Liver (tissue), 9 donors: ENCODE data around the gene KCNT1. TPM values are rescaled to one million over a fixed set of nuclear protein-coding genes. Genes with fewer than 3 reads are reported as not detected.

Experiments
- DNase-seq: peaks from one replicate; pipeline ENCODE4 v3.0.0-alpha.2; 2017; ENCODE audit warnings: low spot score
- H3K27ac ChIP-seq, 2 donors: one replicate each; pipeline ENCODE4 v1.7.0; 2013; ENCODE audit warnings: inconsistent platforms in 2 of 2, low read length in 2 of 2, control low read depth in 1 of 2, low read depth in 1 of 2, mild to moderate bottlenecking in 1 of 2
- H3K27me3 ChIP-seq, 4 donors: one replicate each; pipeline versions ENCODE4 v1.6.1 to v1.7.0; 2013; ENCODE audit warnings: low read length in 3 of 4, inconsistent platforms in 1 of 4, mild to moderate bottlenecking in 1 of 4, moderate library complexity in 1 of 4; ENCODE audit not compliant: control insufficient read depth in 4 of 4, insufficient read depth in 4 of 4
- H3K36me3 ChIP-seq, 4 donors: one replicate each; pipeline versions ENCODE4 v1.6.1 to v1.7.0; 2013; ENCODE audit warnings: low read length in 3 of 4, mild to moderate bottlenecking in 3 of 4, low read depth in 1 of 4, moderate library complexity in 1 of 4; ENCODE audit not compliant: control insufficient read depth in 4 of 4, insufficient read depth in 3 of 4
- H3K4me1 ChIP-seq, 4 donors: one replicate each; pipeline versions ENCODE4 v1.6.1 to v1.7.0; 2013; ENCODE audit warnings: low read length in 3 of 4, mild to moderate bottlenecking in 3 of 4, moderate library complexity in 1 of 4; ENCODE audit not compliant: control insufficient read depth in 4 of 4, insufficient read depth in 4 of 4
- H3K4me3 ChIP-seq, 3 donors: one replicate each; pipeline versions ENCODE4 v1.6.1 to v1.7.0; 2013; ENCODE audit warnings: low read length in 3 of 3, control low read depth in 1 of 3, low read depth in 1 of 3, mild to moderate bottlenecking in 1 of 3
- H3K9ac ChIP-seq, 2 donors: one replicate each; pipeline ENCODE4 v1.7.0; 2013; ENCODE audit warnings: low read length in 2 of 2, mild to moderate bottlenecking in 2 of 2, moderate library complexity in 2 of 2, control low read depth in 1 of 2, low read depth in 1 of 2
- H3K9me3 ChIP-seq, 4 donors: one replicate each; pipeline versions ENCODE4 v1.6.1 to v1.7.0; 2013; ENCODE audit warnings: low read length in 3 of 4; ENCODE audit not compliant: control insufficient read depth in 4 of 4
- ATF3 ChIP-seq: IDR thresholded peaks from 2 replicates; pipeline ENCODE4 v1.6.1; 2016; ENCODE audit warnings: antibody characterized with exemption
- CTCF ChIP-seq: fragments of 150-350 bp; IDR thresholded peaks from 2 replicates; pipeline ENCODE4 v1.5.1; 2017; ENCODE audit warnings: improper control_type of control experiment, low read depth, low read length; ENCODE audit not compliant: missing input control
- EGR1 ChIP-seq, 2 donors: IDR thresholded peaks; 2 replicates each; pipeline ENCODE4 v1.6.1; 2016 to 2018; ENCODE audit warnings: antibody characterized with exemption in 2 of 2, low read depth in 2 of 2
- FOXA1 ChIP-seq: IDR thresholded peaks from 2 replicates; pipeline ENCODE4 v1.6.1; 2016; ENCODE audit warnings: antibody characterized with exemption
- FOXA2 ChIP-seq: IDR thresholded peaks from 2 replicates; pipeline ENCODE4 v1.6.1; 2016; ENCODE audit warnings: antibody characterized with exemption
- HNF4A ChIP-seq, 2 donors: conservative IDR thresholded peaks; 2 replicates each; pipeline ENCODE4 v1.6.1; 2016; ENCODE audit warnings: antibody characterized with exemption in 2 of 2, mild to moderate bottlenecking in 2 of 2
- HNF4G ChIP-seq: IDR thresholded peaks from 2 replicates; pipeline ENCODE4 v1.6.1; 2016; ENCODE audit warnings: antibody characterized with exemption
- JUND ChIP-seq, 2 donors: IDR thresholded peaks; 2 replicates each; pipeline ENCODE4 v1.6.1; 2016; ENCODE audit warnings: antibody characterized with exemption in 2 of 2
- MAX ChIP-seq: IDR thresholded peaks from 2 replicates; pipeline ENCODE4 v1.6.1; 2016; ENCODE audit warnings: antibody characterized with exemption
- NR2F2 ChIP-seq: IDR thresholded peaks from 2 replicates; pipeline ENCODE4 v1.6.1; 2016; ENCODE audit warnings: antibody characterized with exemption
- RAD21 ChIP-seq, 2 donors: IDR thresholded peaks; 2 replicates each; pipeline ENCODE4 v1.6.1; 2016; ENCODE audit warnings: antibody characterized with exemption in 2 of 2, mild to moderate bottlenecking in 2 of 2
- REST ChIP-seq: IDR thresholded peaks from 2 replicates; pipeline ENCODE4 v1.6.1; 2016; ENCODE audit warnings: antibody characterized with exemption, mild to moderate bottlenecking
- RXRA ChIP-seq, 2 donors: IDR thresholded peaks; 2 replicates each; pipeline ENCODE4 v1.6.1; 2017 to 2018; ENCODE audit warnings: antibody characterized with exemption in 2 of 2, mild to moderate bottlenecking in 1 of 2
- SP1 ChIP-seq: IDR thresholded peaks from 2 replicates; pipeline ENCODE4 v1.6.1; 2018; ENCODE audit warnings: antibody characterized with exemption, mild to moderate bottlenecking
- TAF1 ChIP-seq: conservative IDR thresholded peaks from 2 replicates; pipeline ENCODE4 v1.6.1; 2016; ENCODE audit warnings: antibody characterized with exemption, mild to moderate bottlenecking
- ZBTB33 ChIP-seq: IDR thresholded peaks from 2 replicates; pipeline ENCODE4 v1.6.1; 2016; ENCODE audit warnings: antibody characterized with exemption
- WGBS: extraction: QIAGEN DNeasy Blood & Tissue Kit; methylation state at CpG from one replicate; pipeline ENCODE4 v1.1.7; 2013; 5-methylcytosine and 5-hydroxymethylcytosine counted together
- polyA plus RNA-seq, 2 donors: library from polyadenylated mRNA; stranded (reverse) in 1 of 2; unstranded in 1 of 2; fragments of 200-250 nt in 1 of 2; fragments of >200 nt in 1 of 2; fragmentation: Nextera tagmentation in 1 of 2; extraction: Ambion mirVana in 1 of 2; gene quantifications; one replicate each; pipeline versions ENCODE4 v1.2.1 to v1.2.3, GENCODE V29; 2013 to 2015
- total RNA-seq, 2 donors: library from RNA; depleted of rRNA; stranded (reverse); fragments of >200 nt; gene quantifications; one replicate each; pipeline ENCODE4 v1.2.3, GENCODE V29; 2014
- donor health status: healthy.
- donor health status: healthy.
- donor health status: healthy.
- donor health status: healthy.
- donor health status: healthy.

KCNT1 gene
- total and polyA plus RNA-seq, 4 donors: 0.08 TPM; not detected in 2

GRCh38 chr9:135833864-135834263 is 131.9 kb downstream of the KCNT1 start:
- Histone ChIP-seq H3K9me3 (peaks cover 0 to 1% (median 0%) of the 10 kb centered on the region in 4 donors), H3K9ac (no peak overlapping the region), H3K27ac (no peak overlapping the region), H3K4me3 (no peak overlapping the region), H3K27me3 (no peaks in the 10 kb centered on the region), H3K4me1 (no peaks in the 10 kb centered on the region), H3K36me3 (no peaks in the 10 kb centered on the region)
- TF ChIP-seq RAD21 (IDR thresholded peaks at IDR 0.05) (no peak), FOXA2 (no peak), ZBTB33 (no peak), FOXA1 (no peak), JUND (IDR thresholded peaks at IDR 0.05) (no peak), NR2F2 (no peak), MAX (no peak), HNF4A (conservative IDR thresholded peaks at IDR 0.05) (no peak), TAF1 (no peak), CTCF (no peak), ATF3 (no peak), SP1 (no peak), REST (no peak), EGR1 (IDR thresholded peaks at IDR 0.05; ENCODE audit: low read depth in 2 of 2) (no peak)
- no peak for DNase-seq
- WGBS: 91% methylated on average over 3 of the region's 3 CpGs

- no peaks in the 10 kb centered on the region for H3K4me1 ChIP-seq
- 95% methylated on average over 10 of the region's 10 CpGs for WGBS
- H3K27me3 ChIP-seq: no peaks in the 10 kb centered on the region
- no peaks in the 10 kb centered on the region for H3K9me3 ChIP-seq
- DNase-seq: no peak
- TF ChIP-seq TAF1 (no peak), ATF3 (no peak), RXRA (IDR thresholded peaks at IDR 0.05) (no peak), FOXA2 (no peak), NR2F2 (no peak), HNF4G (no peak), RAD21 (IDR thresholded peaks at IDR 0.05) (no peak), EGR1 (IDR thresholded peaks at IDR 0.05; ENCODE audit: low read depth in 2 of 2) (no peak), HNF4A (conservative IDR thresholded peaks at IDR 0.05) (no peak)
- no peak overlapping the region for H3K9ac ChIP-seq
- H3K4me3 ChIP-seq: no peak overlapping the region
- H3K27ac ChIP-seq: no peak overlapping the region
- no peaks in the 10 kb centered on the region for H3K36me3 ChIP-seq
Measured at GRCh38 chr9:135835131-135835530, 133.1 kb downstream of the KCNT1 start.
